WERI-Rb-1 (cell line): Measurements from ENCODE around the gene TMEM30B.

Experiments
- DNase-seq: peaks from one replicate; pipeline ENCODE4 v3.0.0-alpha.2; 2020
- H3K27ac ChIP-seq: fragments of 250-450 bp; sonication (Bioruptor Pico); 2 replicates; pipeline ENCODE4 v1.5.1; 2020; ENCODE audit warnings: mild to moderate bottlenecking, moderate library complexity
- H3K27me3 ChIP-seq: fragments of 250-450 bp; sonication (Bioruptor Pico); 2 replicates; pipeline ENCODE4 v1.5.1; 2021; ENCODE audit warnings: mild to moderate bottlenecking, low read depth, moderate library complexity; ENCODE audit not compliant: insufficient read depth, severe bottlenecking
- H3K36me3 ChIP-seq: fragments of 250-450 bp; sonication (Bioruptor Pico); 2 replicates; pipeline ENCODE4 v1.5.1; 2020; ENCODE audit warnings: mild to moderate bottlenecking, moderate library complexity
- H3K4me3 ChIP-seq: 2 replicates; pipeline ENCODE4 v1.5.1; 2011; ENCODE audit warnings: low read depth, mild to moderate bottlenecking, control low read depth, low read length
- H3K9me3 ChIP-seq: fragments of 250-450 bp; sonication (Bioruptor Pico); 2 replicates; pipeline ENCODE4 v1.5.1; 2021; ENCODE audit warnings: mild to moderate bottlenecking, moderate library complexity; ENCODE audit not compliant: severe bottlenecking
- CTCF ChIP-seq: IDR thresholded peaks from 2 replicates; pipeline ENCODE4 v1.5.1; 2011; ENCODE audit warnings: low read depth, mild to moderate bottlenecking, control low read depth, inconsistent platforms, low read length

TMEM30B gene

GRCh38 chr14:61268812-61269211 is 12.3 kb downstream of the TMEM30B start:
- no peak overlapping the region for H3K4me3 ChIP-seq
- DNase-seq = no peak
- TF ChIP-seq CTCF = no peak
- no peaks in the 10 kb centered on the region for H3K9me3 ChIP-seq
- H3K27me3 ChIP-seq = no peaks in the 10 kb centered on the region
- no peak overlapping the region for H3K27ac ChIP-seq
- no peaks in the 10 kb centered on the region for H3K36me3 ChIP-seq

GRCh38 chr14:61266891-61267740 is 14.0 kb downstream of the TMEM30B start:
- TF ChIP-seq CTCF = no peak
- no peak for DNase-seq

GRCh38 chr14:61266436-61266835 is 14.7 kb downstream of the TMEM30B start:
- Histone ChIP-seq H3K36me3 (no peaks in the 10 kb centered on the region), H3K4me3 (no peak overlapping the region), H3K9me3 (no peaks in the 10 kb centered on the region), H3K27me3 (no peaks in the 10 kb centered on the region), H3K27ac (no peak overlapping the region)
- TF ChIP-seq CTCF = no peak
- DNase-seq = no peak

More at GRCh38 chr14:61266891-61267740, 14.0 kb downstream of the TMEM30B start:
- no peaks in the 10 kb centered on the region for H3K36me3 ChIP-seq
- H3K9me3 ChIP-seq = no peaks in the 10 kb centered on the region
- no peak overlapping the region for H3K4me3 ChIP-seq
- H3K27me3 ChIP-seq = no peaks in the 10 kb centered on the region
- no peak overlapping the region for H3K27ac ChIP-seq

GRCh38 chr14:61264651-61265050 is 16.5 kb downstream of the TMEM30B start:
- H3K27me3 ChIP-seq = no peaks in the 10 kb centered on the region
- H3K4me3 ChIP-seq = no peak overlapping the region
- no peaks in the 10 kb centered on the region for H3K36me3 ChIP-seq
- TF ChIP-seq CTCF = no peak
- H3K27ac ChIP-seq = no peak overlapping the region
- DNase-seq = no peak
- H3K9me3 ChIP-seq = no peaks in the 10 kb centered on the region

GRCh38 chr14:61264010-61264571 is 17.0 kb downstream of the TMEM30B start:
- no peak overlapping the region for H3K27ac ChIP-seq
- H3K9me3 ChIP-seq = no peaks in the 10 kb centered on the region
- DNase-seq = no peak
- H3K36me3 ChIP-seq = no peaks in the 10 kb centered on the region
- TF ChIP-seq CTCF = no peak
- H3K27me3 ChIP-seq = no peaks in the 10 kb centered on the region
- H3K4me3 ChIP-seq = no peak overlapping the region
